Thyroid gland (tissue), 4 donors: ENCODE results near the gene PLA2G4A. TPM values are rescaled to one million over a fixed set of nuclear protein-coding genes. Genes with fewer than 3 reads are reported as not detected.

Experiments
- DNase-seq, 2 donors: peaks; one replicate each; pipeline ENCODE4 v3.0.0-alpha.2; 2019
- H3K27ac ChIP-seq, 3 donors: fragments of 200-600 bp; sonication (generic); 1 replicate in 2 of 3; 2 replicates in 1 of 3; pipeline ENCODE4 v1.5.1; 2016 to 2019; ENCODE audit warnings: mild to moderate bottlenecking in 1 of 3, moderate library complexity in 1 of 3
- H3K27me3 ChIP-seq: fragments of 200-600 bp; sonication (generic); one replicate; pipeline ENCODE4 v1.5.1; 2019
- H3K36me3 ChIP-seq, 2 donors: fragments of 200-600 bp; sonication (generic); one replicate each; pipeline ENCODE4 v1.5.1; 2016 to 2019
- H3K4me1 ChIP-seq, 2 donors: fragments of 200-600 bp; sonication (generic); one replicate each; pipeline ENCODE4 v1.5.1; 2017 to 2019
- H3K4me3 ChIP-seq, 3 donors: fragments of 200-600 bp; sonication (generic); replicated peaks in 1 of 3; 1 replicate in 2 of 3; 2 replicates in 1 of 3; pipeline ENCODE4 v1.5.1; 2016; ENCODE audit warnings: mild to moderate bottlenecking in 1 of 3
- H3K9me3 ChIP-seq: fragments of 200-600 bp; sonication (generic); one replicate; pipeline ENCODE4 v1.5.1; 2017
- CTCF ChIP-seq, 6 experiments: fragments of 200-600 bp in 3 of 6; fragments of 450-650 bp in 3 of 6; sonication (generic) in 3 of 6; IDR thresholded peaks; one replicate each; pipeline ENCODE4 v1.5.1; 2016 to 2019; ENCODE audit warnings: antibody characterized with exemption in 6 of 6, mild to moderate bottlenecking in 2 of 6, inconsistent platforms in 1 of 6, moderate library complexity in 1 of 6
- POLR2A ChIP-seq, 2 donors: fragments of 450-650 bp; IDR thresholded peaks; one replicate each; pipeline ENCODE4 v1.6.1; 2017; ENCODE audit warnings: antibody characterized with exemption in 2 of 2, mild to moderate bottlenecking in 2 of 2, moderate library complexity in 1 of 2
- WGBS, 2 donors: methylation state at CpG; one replicate each; pipeline ENCODE4 v1.1.5; 2017; 5-methylcytosine and 5-hydroxymethylcytosine counted together
- intact Hi-C: fragments of 100-400 bp; cut with DNase I; formaldehyde crosslinking; loops from one replicate; pipeline ENCODE4 v1.15.1; 2023
- total RNA-seq, 4 donors: library from RNA; depleted of rRNA; stranded (reverse); fragments of >200 nt; gene quantifications; one replicate each; pipeline ENCODE4 v1.2.3, GENCODE V29; 2016

Gene PLA2G4A
- total RNA-seq, 4 donors from 2014 or later, result 3.4 to 6.4 (median 5.2) TPM

DNA sequence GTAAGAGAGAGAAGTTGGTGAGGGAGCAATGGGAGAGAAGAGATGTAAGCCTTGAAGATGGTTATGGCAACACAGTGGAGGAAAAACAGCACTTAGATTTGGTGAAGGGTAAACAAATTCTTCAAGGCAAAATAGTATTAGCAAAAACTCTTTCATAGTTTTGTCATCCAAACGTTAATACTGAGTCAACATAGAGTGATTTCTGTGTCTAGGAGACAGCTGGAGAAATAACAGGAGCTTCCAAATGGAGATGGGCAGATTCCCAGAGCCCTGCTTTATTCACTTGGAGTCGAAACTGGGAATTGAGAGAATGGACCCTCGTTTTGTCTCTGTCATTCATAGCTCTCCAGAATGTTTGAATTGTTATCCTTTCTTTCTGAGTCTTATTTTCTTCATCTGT is 68.3 kb downstream of the PLA2G4A start:
- Histone ChIP-seq H3K27ac (peak overlapping the region in 1 of 3 donors; percentile 26), H3K4me1 (no peaks in the 10 kb centered on the region), H3K9me3 (no peaks in the 10 kb centered on the region), H3K36me3 (no peaks in the 10 kb centered on the region), H3K27me3 (no peaks in the 10 kb centered on the region), H3K4me3 (no peak overlapping the region)
- TF ChIP-seq POLR2A (IDR thresholded peaks at IDR 0.05) (no peak), CTCF (IDR thresholded peaks at IDR 0.05) (no peak)
- DNase-seq, result no peak
- intact Hi-C loops, result no loop called here
- 65 to 71% methylated on average over 3 of the region's 3 CpGs for WGBS, 2 donors

GRCh38 chr1:186899577-186899976 is 70.8 kb downstream of the PLA2G4A start:
- no peaks in the 10 kb centered on the region for H3K4me1 ChIP-seq
- 89% methylated on average over 3 of the region's 3 CpGs for WGBS, 2 donors
- no peak overlapping the region for H3K27ac ChIP-seq
- no peak for DNase-seq
- no peak for TF ChIP-seq CTCF (IDR thresholded peaks at IDR 0.05)
- no peak for TF ChIP-seq POLR2A (IDR thresholded peaks at IDR 0.05)
- intact Hi-C loops, result no loop called here
- no peaks in the 10 kb centered on the region for H3K27me3 ChIP-seq
- no peaks in the 10 kb centered on the region for H3K36me3 ChIP-seq
- H3K9me3 ChIP-seq, result no peaks in the 10 kb centered on the region
- no peak overlapping the region for H3K4me3 ChIP-seq

DNA sequence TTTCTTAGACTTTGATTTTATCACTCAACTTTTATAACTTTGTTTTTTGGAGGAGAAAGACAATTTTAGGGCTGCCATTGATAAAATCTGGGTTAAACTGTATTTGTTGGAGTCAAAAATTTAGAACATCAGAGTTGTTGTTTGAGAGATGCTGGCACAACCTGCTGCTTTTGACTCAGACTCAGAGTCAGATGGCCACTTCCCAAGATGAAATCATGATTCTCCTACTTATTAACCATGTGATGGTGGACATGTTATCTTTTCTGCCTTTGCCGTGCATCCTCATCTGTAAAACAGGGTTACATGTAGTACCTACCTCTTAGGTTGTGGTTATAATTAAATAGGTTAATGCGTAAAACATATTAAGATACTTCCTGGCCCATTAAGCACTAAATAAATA is 71.2 kb downstream of the PLA2G4A start:
- H3K9me3 ChIP-seq, result no peaks in the 10 kb centered on the region
- DNase-seq, result no peak
- no peak overlapping the region for H3K27ac ChIP-seq
- WGBS, 2 donors, result 89 to 97% methylated on average over 2 of the region's 2 CpGs
- TF ChIP-seq POLR2A (IDR thresholded peaks at IDR 0.05) (no peak), CTCF (IDR thresholded peaks at IDR 0.05) (no peak)
- H3K27me3 ChIP-seq, result no peaks in the 10 kb centered on the region
- no peaks in the 10 kb centered on the region for H3K4me1 ChIP-seq
- intact Hi-C loops, result no loop called here
- H3K4me3 ChIP-seq, result no peak overlapping the region
- H3K36me3 ChIP-seq, result no peaks in the 10 kb centered on the region

GRCh38 chr1:186900539-186901237 is 71.9 kb downstream of the PLA2G4A start:
- no peak overlapping the region for H3K4me3 ChIP-seq
- no peaks in the 10 kb centered on the region for H3K9me3 ChIP-seq
- H3K27me3 ChIP-seq, result no peaks in the 10 kb centered on the region
- intact Hi-C loops, result no loop called here
- no peak for DNase-seq
- H3K36me3 ChIP-seq, result no peaks in the 10 kb centered on the region
- no peak for TF ChIP-seq CTCF (IDR thresholded peaks at IDR 0.05)
- TF ChIP-seq POLR2A (IDR thresholded peaks at IDR 0.05), result no peak
- H3K4me1 ChIP-seq, result no peaks in the 10 kb centered on the region
- H3K27ac ChIP-seq, result no peak overlapping the region
- WGBS, 2 donors, result 81 to 83% methylated on average over 5 of the region's 5 CpGs

GRCh38 chr1:186901631-186902030 is 72.9 kb downstream of the PLA2G4A start:
- no peak overlapping the region for H3K27ac ChIP-seq
- TF ChIP-seq CTCF (IDR thresholded peaks at IDR 0.05), result no peak
- TF ChIP-seq POLR2A (IDR thresholded peaks at IDR 0.05), result no peak
- no peaks in the 10 kb centered on the region for H3K36me3 ChIP-seq
- no peak overlapping the region for H3K4me3 ChIP-seq
- H3K27me3 ChIP-seq, result no peaks in the 10 kb centered on the region
- intact Hi-C loops, result no loop called here
- H3K4me1 ChIP-seq, result no peaks in the 10 kb centered on the region
- H3K9me3 ChIP-seq, result no peaks in the 10 kb centered on the region
- DNase-seq, result no peak
